GM19455 (cell line): ENCODE data around the gene CDC42SE2.

Experiments
- ATAC-seq: cut with Tn5 transposase; IDR thresholded peaks from one replicate; pipeline ENCODE4 v1.9.1; 2021; ENCODE audit not compliant: unreplicated experiment

The CDC42SE2 gene

GRCh38 chr5:131426011-131426410 is 162.2 kb downstream of the CDC42SE2 start:
- no peak for ATAC-seq

- no peak for ATAC-seq
These were observed 166.9 kb downstream of the CDC42SE2 start for GRCh38 chr5:131430794-131431193.

- ATAC-seq, result no peak
These were observed 167.9 kb downstream of the CDC42SE2 start for GRCh38 chr5:131431794-131432193.

- no peak for ATAC-seq
These were observed 169.3 kb downstream of the CDC42SE2 start for GRCh38 chr5:131433109-131433508.

GRCh38 chr5:131436081-131436480 is 172.2 kb downstream of the CDC42SE2 start:
- no peak for ATAC-seq

GRCh38 chr5:131441184-131441583 is 177.3 kb downstream of the CDC42SE2 start:
- ATAC-seq, result no peak
